SH-SY5Y (cell line): ENCODE measurements around the gene DNPEP.

Experiments used
- GATA2 ChIP-seq: IDR thresholded peaks from 2 replicates; pipeline ENCODE4 v1.6.1; 2011; ENCODE audit warnings: mild to moderate bottlenecking, low read depth, low read length
- GATA3 ChIP-seq: IDR thresholded peaks from 2 replicates; pipeline ENCODE4 v1.6.1; 2011; ENCODE audit warnings: low read depth, mild to moderate bottlenecking, low read length, moderate library complexity

GRCh38 chr2:219331560-219332213 is 56.0 kb downstream of the DNPEP start:
- TF ChIP-seq GATA3 (no peak), GATA2 (no peak)
